Cardiac fibroblast (primary cell): ENCODE measurements around the gene NR2C2AP.

ENCODE experiments used
- DNase-seq, 2 donors: peaks; one replicate each; pipeline versions ENCODE4 v3.0.0 to v3.0.0-alpha.2; 2010; ENCODE audit warnings: low read depth in 2 of 2
- H3K4me3 ChIP-seq, 2 donors: replicated peaks in 1 of 2; 1 replicate in 1 of 2; 2 replicates in 1 of 2; pipeline ENCODE4 v1.5.1; 2011; ENCODE audit warnings: low read depth in 2 of 2, low read length in 2 of 2, mild to moderate bottlenecking in 2 of 2, moderate library complexity in 1 of 2
- TF ChIP-seq, protein P1 (sequence below): IDR thresholded peaks from one replicate; pipeline ENCODE4 v1.5.1; 2011; ENCODE audit warnings: low read depth, mild to moderate bottlenecking, low read length, inconsistent platforms

The NR2C2AP gene

GRCh38 chr19:19234220-19234816 lies 31.1 kb upstream of the NR2C2AP start:
- DNase-seq, result no peak
- TF ChIP-seq, protein P1, sequence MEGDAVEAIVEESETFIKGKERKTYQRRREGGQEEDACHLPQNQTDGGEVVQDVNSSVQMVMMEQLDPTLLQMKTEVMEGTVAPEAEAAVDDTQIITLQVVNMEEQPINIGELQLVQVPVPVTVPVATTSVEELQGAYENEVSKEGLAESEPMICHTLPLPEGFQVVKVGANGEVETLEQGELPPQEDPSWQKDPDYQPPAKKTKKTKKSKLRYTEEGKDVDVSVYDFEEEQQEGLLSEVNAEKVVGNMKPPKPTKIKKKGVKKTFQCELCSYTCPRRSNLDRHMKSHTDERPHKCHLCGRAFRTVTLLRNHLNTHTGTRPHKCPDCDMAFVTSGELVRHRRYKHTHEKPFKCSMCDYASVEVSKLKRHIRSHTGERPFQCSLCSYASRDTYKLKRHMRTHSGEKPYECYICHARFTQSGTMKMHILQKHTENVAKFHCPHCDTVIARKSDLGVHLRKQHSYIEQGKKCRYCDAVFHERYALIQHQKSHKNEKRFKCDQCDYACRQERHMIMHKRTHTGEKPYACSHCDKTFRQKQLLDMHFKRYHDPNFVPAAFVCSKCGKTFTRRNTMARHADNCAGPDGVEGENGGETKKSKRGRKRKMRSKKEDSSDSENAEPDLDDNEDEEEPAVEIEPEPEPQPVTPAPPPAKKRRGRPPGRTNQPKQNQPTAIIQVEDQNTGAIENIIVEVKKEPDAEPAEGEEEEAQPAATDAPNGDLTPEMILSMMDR, result no peak
- no peak overlapping the region for H3K4me3 ChIP-seq

DNA sequence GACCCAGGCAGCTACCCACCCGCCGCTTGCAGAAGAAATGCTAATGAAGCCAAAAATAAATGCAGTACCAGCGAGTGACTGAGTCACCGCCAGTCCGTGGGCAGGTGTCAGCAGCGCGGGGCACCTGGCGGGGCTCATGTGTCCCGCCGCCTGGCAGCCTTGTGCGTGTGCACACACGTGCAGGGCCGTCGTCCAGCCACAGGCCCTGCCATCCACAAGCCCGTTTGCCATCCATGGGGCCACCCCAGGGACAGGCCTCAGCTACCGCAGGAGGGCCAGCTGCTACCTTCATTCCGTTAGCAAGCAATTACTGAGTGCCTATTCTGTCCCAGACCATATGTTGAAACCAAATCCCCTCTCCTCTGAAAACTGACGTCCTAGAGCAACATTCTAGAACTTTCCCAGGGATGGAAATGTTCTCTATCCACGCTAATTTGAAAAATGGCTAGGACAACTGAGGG lies 29.1 kb upstream of the NR2C2AP start:
- no peak for DNase-seq
- H3K4me3 ChIP-seq, result no peak overlapping the region
- TF ChIP-seq, protein P1, result no peak

DNA sequence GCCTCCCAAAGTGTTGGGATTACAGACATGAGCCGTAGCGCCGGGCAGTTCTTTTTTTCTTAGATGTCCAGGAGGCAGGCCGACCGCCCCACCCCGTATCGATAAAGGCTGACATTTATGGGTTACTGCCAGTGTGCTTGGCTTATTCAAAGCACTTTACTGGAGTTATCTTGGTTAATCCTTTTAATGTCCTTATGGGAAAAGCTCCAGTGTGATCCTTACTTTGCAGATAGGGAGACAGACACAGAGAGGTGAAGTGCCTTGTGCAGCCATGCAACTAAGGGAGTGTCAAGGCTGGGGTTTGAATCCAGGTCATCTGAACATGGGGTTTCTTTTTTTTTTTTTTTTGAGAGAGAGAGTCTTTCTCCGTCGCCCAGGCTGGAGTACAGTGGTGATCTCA lies 27.8 kb upstream of the NR2C2AP start:
- no peak for DNase-seq
- TF ChIP-seq, protein P1, result no peak
- no peak overlapping the region for H3K4me3 ChIP-seq

GRCh38 chr19:19229701-19230100 lies 26.5 kb upstream of the NR2C2AP start:
- no peak overlapping the region for H3K4me3 ChIP-seq
- DNase-seq, result no peak
- TF ChIP-seq, protein P1, result no peak

- no peak for DNase-seq
- TF ChIP-seq, protein P1, result no peak
These were observed 24.0 kb upstream of the NR2C2AP start for GRCh38 chr19:19227217-19227616.

GRCh38 chr19:19226663-19227062 lies 23.4 kb upstream of the NR2C2AP start:
- DNase-seq, result no peak

More at GRCh38 chr19:19227217-19227616, 24.0 kb upstream of the NR2C2AP start:
- H3K4me3 ChIP-seq, result no peak overlapping the region

More at GRCh38 chr19:19226663-19227062, 23.4 kb upstream of the NR2C2AP start:
- TF ChIP-seq, protein P1, result no peak
- H3K4me3 ChIP-seq, result no peak overlapping the region
